Mesodermal cell (in vitro differentiated cells): ENCODE data around the gene GPC5.
"Not testable (repeated sequence)": the region's sequence is repeated elsewhere in the genome, so short reads cannot be mapped to it uniquely, and the experiment has no call there.

Experiments used
- H3K27ac ChIP-seq: 2 replicates; pipeline ENCODE4 v1.7.0; 2013; ENCODE audit warnings: mild to moderate bottlenecking, low read depth, low read length, moderate library complexity; ENCODE audit not compliant: severe bottlenecking
- H3K36me3 ChIP-seq: 2 replicates; pipeline ENCODE4 v1.7.1; 2013; ENCODE audit warnings: mild to moderate bottlenecking, low read length, moderate library complexity; ENCODE audit not compliant: control insufficient read depth, insufficient read depth
- H3K4me1 ChIP-seq: one replicate; pipeline ENCODE4 v1.7.1; 2013; ENCODE audit warnings: mild to moderate bottlenecking, low read length; ENCODE audit not compliant: insufficient read depth, control insufficient read depth, poor library complexity, severe bottlenecking
- H3K4me3 ChIP-seq: 2 replicates; pipeline ENCODE4 v1.7.0; 2013; ENCODE audit warnings: low read length, control low read depth, mild to moderate bottlenecking; ENCODE audit not compliant: insufficient read depth, poor library complexity, severe bottlenecking; ENCODE audit errors: extremely low read depth
- H3K9me3 ChIP-seq: 2 replicates; pipeline ENCODE4 v1.7.1; 2013; ENCODE audit warnings: mild to moderate bottlenecking, low read length, moderate library complexity; ENCODE audit not compliant: control insufficient read depth
- WGBS, 2 experiments: methylation state at CpG; one replicate each; pipeline ENCODE4 v1.1.5; 2013; ENCODE audit warnings: missing lambda C conversion rate in 2 of 2; ENCODE audit not compliant: insufficient coverage in 2 of 2; 5-methylcytosine and 5-hydroxymethylcytosine counted together

GPC5 gene

GRCh38 chr13:91674347-91674746 lies 275.9 kb downstream of the GPC5 start:
- H3K4me3 ChIP-seq, H3K9me3 ChIP-seq, H3K4me1 ChIP-seq, H3K36me3 ChIP-seq, H3K27ac ChIP-seq: not testable (repeated sequence)
- WGBS, 2 experiments: no CpG with 5 or more reads among the region's 15 CpGs

GRCh38 chr13:91684746-91685145 lies 286.3 kb downstream of the GPC5 start:
- 83 to 85% methylated on average over 2 of the region's 3 CpGs for WGBS, 2 experiments
- no peak overlapping the region for H3K27ac ChIP-seq
- no peak overlapping the region for H3K4me3 ChIP-seq
- H3K4me1 ChIP-seq: no peaks in the 10 kb centered on the region
- H3K36me3 ChIP-seq: no peaks in the 10 kb centered on the region
- H3K9me3 ChIP-seq: no peaks in the 10 kb centered on the region

GRCh38 chr13:91690944-91691343 lies 292.5 kb downstream of the GPC5 start:
- H3K4me3 ChIP-seq: no peak overlapping the region
- no peaks in the 10 kb centered on the region for H3K9me3 ChIP-seq
- H3K36me3 ChIP-seq: no peaks in the 10 kb centered on the region
- H3K27ac ChIP-seq: no peak overlapping the region
- no peaks in the 10 kb centered on the region for H3K4me1 ChIP-seq
- WGBS, 2 experiments: 84 to 87% methylated on average over 4 of the region's 6 CpGs

- 93 to 97% methylated on average over 10 of the region's 11 CpGs for WGBS, 2 experiments
- Histone ChIP-seq H3K4me3 (no peak overlapping the region), H3K4me1 (no peaks in the 10 kb centered on the region), H3K27ac (no peak overlapping the region), H3K36me3 (no peaks in the 10 kb centered on the region), H3K9me3 (no peaks in the 10 kb centered on the region)
Observed at GRCh38 chr13:91693466-91693865, 295.0 kb downstream of the GPC5 start.

GRCh38 chr13:91698308-91698707 lies 299.9 kb downstream of the GPC5 start:
- H3K9me3 ChIP-seq: no peaks in the 10 kb centered on the region
- no peak overlapping the region for H3K4me3 ChIP-seq
- no peaks in the 10 kb centered on the region for H3K4me1 ChIP-seq
- no peaks in the 10 kb centered on the region for H3K36me3 ChIP-seq
- H3K27ac ChIP-seq: no peak overlapping the region
- no CpG with 5 or more reads among the region's 2 CpGs for WGBS, 2 experiments

GRCh38 chr13:91698767-91699166 lies 300.3 kb downstream of the GPC5 start:
- H3K4me1 ChIP-seq: no peaks in the 10 kb centered on the region
- H3K4me3 ChIP-seq: no peak overlapping the region
- no peaks in the 10 kb centered on the region for H3K36me3 ChIP-seq
- H3K27ac ChIP-seq: no peak overlapping the region
- H3K9me3 ChIP-seq: no peaks in the 10 kb centered on the region
- WGBS, 2 experiments: 67 to 80% methylated on average over 1 of the region's 3 CpGs

GRCh38 chr13:91699863-91700262 lies 301.4 kb downstream of the GPC5 start:
- no peak overlapping the region for H3K4me3 ChIP-seq
- H3K9me3 ChIP-seq: no peaks in the 10 kb centered on the region
- H3K27ac ChIP-seq: no peak overlapping the region
- H3K4me1 ChIP-seq: no peaks in the 10 kb centered on the region
- H3K36me3 ChIP-seq: no peaks in the 10 kb centered on the region

GRCh38 chr13:91701975-91702374 lies 303.6 kb downstream of the GPC5 start:
- Histone ChIP-seq H3K27ac (no peak overlapping the region), H3K4me1 (no peaks in the 10 kb centered on the region), H3K4me3 (no peak overlapping the region), H3K36me3 (no peaks in the 10 kb centered on the region), H3K9me3 (no peaks in the 10 kb centered on the region)

- H3K4me1 ChIP-seq: no peaks in the 10 kb centered on the region
- WGBS, 2 experiments: no CpG with 5 or more reads among the region's 1 CpG
- H3K36me3 ChIP-seq: no peaks in the 10 kb centered on the region
- no peak overlapping the region for H3K4me3 ChIP-seq
- H3K9me3 ChIP-seq: no peaks in the 10 kb centered on the region
- no peak overlapping the region for H3K27ac ChIP-seq
Observed at GRCh38 chr13:91702411-91702810, 304.0 kb downstream of the GPC5 start.

GRCh38 chr13:91704398-91704797 lies 306.0 kb downstream of the GPC5 start:
- 96% methylated on average over 3 of the region's 3 CpGs; no CpG with 5 or more reads in 1 of the 2 experiments for whole genome bisulfite sequencing, 2 experiments
- Histone ChIP-seq H3K4me3 (no peak overlapping the region), H3K27ac (no peak overlapping the region), H3K4me1 (no peaks in the 10 kb centered on the region), H3K9me3 (no peaks in the 10 kb centered on the region), H3K36me3 (no peaks in the 10 kb centered on the region)

- no CpG with 5 or more reads among the region's 1 CpG for WGBS, 2 experiments
- H3K9me3 ChIP-seq: no peaks in the 10 kb centered on the region
- no peaks in the 10 kb centered on the region for H3K36me3 ChIP-seq
- H3K4me1 ChIP-seq: no peaks in the 10 kb centered on the region
- no peak overlapping the region for H3K4me3 ChIP-seq
- H3K27ac ChIP-seq: no peak overlapping the region
Observed at GRCh38 chr13:91708558-91708957, 310.1 kb downstream of the GPC5 start.

- 100% methylated on average over 1 of the region's 3 CpGs; no CpG with 5 or more reads in 1 of the 2 experiments for WGBS, 2 experiments
- Histone ChIP-seq H3K4me3 (no peak overlapping the region), H3K36me3 (no peaks in the 10 kb centered on the region), H3K9me3 (no peaks in the 10 kb centered on the region), H3K27ac (no peak overlapping the region), H3K4me1 (no peaks in the 10 kb centered on the region)
Observed at GRCh38 chr13:91709180-91709579, 310.8 kb downstream of the GPC5 start.
